Measurements from ENCODE around the gene TTC28.
"Not testable (repeated sequence)": the region's sequence is repeated elsewhere in the genome, so short reads cannot be mapped to it uniquely, and the experiment has no call there.

Gene TTC28

DNA sequence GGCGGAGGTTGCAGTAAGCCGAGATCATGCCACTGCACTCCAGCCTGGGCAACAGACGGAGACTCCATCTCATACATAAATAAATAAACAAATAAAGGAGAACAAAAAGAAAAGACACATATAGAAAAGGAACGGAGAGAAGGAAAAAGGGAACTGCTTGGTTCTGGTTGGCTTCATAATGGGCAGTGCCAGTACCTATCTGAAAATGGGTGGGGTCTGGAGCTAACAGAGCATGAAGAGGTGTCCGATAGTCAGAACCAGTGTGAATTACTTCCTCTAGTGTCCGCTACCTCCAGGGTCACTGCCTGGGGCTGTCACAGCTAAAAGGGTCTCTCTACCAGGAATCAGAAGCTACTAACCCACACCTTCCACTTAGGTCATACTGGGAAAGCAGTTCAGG is 27.2 kb upstream of the TTC28 start:
- Histone ChIP-seq H3K4me3 (ENCODE audit: low read depth, low read length) (no peak overlapping the region), H3K27ac (no peak overlapping the region), H3K27me3 (replicated peaks) (no peaks in the 10 kb centered on the region), H3K36me3 (replicated peaks) (no peaks in the 10 kb centered on the region)
- no peak for DNase-seq
- TF ChIP-seq, protein P1, sequence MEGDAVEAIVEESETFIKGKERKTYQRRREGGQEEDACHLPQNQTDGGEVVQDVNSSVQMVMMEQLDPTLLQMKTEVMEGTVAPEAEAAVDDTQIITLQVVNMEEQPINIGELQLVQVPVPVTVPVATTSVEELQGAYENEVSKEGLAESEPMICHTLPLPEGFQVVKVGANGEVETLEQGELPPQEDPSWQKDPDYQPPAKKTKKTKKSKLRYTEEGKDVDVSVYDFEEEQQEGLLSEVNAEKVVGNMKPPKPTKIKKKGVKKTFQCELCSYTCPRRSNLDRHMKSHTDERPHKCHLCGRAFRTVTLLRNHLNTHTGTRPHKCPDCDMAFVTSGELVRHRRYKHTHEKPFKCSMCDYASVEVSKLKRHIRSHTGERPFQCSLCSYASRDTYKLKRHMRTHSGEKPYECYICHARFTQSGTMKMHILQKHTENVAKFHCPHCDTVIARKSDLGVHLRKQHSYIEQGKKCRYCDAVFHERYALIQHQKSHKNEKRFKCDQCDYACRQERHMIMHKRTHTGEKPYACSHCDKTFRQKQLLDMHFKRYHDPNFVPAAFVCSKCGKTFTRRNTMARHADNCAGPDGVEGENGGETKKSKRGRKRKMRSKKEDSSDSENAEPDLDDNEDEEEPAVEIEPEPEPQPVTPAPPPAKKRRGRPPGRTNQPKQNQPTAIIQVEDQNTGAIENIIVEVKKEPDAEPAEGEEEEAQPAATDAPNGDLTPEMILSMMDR (IDR thresholded peaks at IDR 0.05; ENCODE audit: low read depth, low read length, missing control alignments): no peak
- in situ Hi-C loops (cut with HindIII; ENCODE audit: low pct_ligation_motif_present, low sequenced_read_pairs): no loop called here

DNA sequence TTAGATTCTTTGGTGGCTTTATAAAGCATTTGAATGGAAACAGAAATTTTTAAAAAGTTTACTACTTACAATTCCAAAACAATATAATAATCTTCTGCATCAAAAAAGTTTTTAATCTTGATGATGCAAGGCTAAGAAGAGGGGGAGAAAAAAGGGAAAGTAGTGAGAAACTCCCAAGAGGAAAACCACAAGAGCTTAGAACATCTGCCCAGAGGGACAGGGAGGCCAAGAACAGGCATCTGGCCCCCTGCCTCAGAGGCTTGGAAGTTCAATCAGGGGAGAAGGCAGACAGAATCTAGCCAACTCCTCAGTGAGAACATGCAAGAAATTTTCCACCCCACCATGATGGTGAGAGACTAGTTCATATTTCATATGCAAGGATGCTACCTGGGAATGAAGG is 23.8 kb upstream of the TTC28 start:
- no peaks in the 10 kb centered on the region for H3K36me3 ChIP-seq (replicated peaks)
- in situ Hi-C loops (cut with HindIII; ENCODE audit: low pct_ligation_motif_present, low sequenced_read_pairs): no loop called here

DNA sequence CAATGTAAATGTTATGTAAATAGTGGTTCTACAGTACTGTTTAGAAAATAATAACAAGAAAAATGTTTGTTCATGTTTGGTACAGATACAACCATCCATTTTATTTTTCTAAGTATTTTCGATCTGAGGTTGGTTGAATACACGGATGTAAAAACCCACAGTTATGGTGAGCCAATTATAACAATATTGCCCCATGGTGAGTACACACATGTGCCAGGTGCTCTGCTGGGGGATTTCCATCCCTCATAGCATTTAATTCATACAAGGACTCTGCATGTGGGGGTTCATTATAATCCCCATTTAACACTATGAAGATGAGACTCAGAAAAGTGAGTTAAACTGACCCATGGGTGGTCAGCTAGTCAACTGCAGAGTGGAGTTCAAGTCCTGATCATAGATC is 23.3 kb upstream of the TTC28 start:
- DNase-seq: no peak
- in situ Hi-C loops (cut with HindIII; ENCODE audit: low pct_ligation_motif_present, low sequenced_read_pairs): no loop called here
- TF ChIP-seq, protein P1 (IDR thresholded peaks at IDR 0.05; ENCODE audit: low read depth, low read length, missing control alignments): no peak
- Histone ChIP-seq H3K27me3 (replicated peaks) (no peaks in the 10 kb centered on the region), H3K36me3 (replicated peaks) (no peaks in the 10 kb centered on the region), H3K27ac (no peak overlapping the region), H3K4me3 (ENCODE audit: low read depth, low read length) (no peak overlapping the region)

More for the DNA sequence above, 23.8 kb upstream of the TTC28 start:
- H3K4me3 ChIP-seq (ENCODE audit: low read depth, low read length): no peak overlapping the region
- no peaks in the 10 kb centered on the region for H3K27me3 ChIP-seq (replicated peaks)
- no peak for DNase-seq
- TF ChIP-seq, protein P1 (IDR thresholded peaks at IDR 0.05; ENCODE audit: low read depth, low read length, missing control alignments): no peak
- H3K27ac ChIP-seq: no peak overlapping the region

DNA sequence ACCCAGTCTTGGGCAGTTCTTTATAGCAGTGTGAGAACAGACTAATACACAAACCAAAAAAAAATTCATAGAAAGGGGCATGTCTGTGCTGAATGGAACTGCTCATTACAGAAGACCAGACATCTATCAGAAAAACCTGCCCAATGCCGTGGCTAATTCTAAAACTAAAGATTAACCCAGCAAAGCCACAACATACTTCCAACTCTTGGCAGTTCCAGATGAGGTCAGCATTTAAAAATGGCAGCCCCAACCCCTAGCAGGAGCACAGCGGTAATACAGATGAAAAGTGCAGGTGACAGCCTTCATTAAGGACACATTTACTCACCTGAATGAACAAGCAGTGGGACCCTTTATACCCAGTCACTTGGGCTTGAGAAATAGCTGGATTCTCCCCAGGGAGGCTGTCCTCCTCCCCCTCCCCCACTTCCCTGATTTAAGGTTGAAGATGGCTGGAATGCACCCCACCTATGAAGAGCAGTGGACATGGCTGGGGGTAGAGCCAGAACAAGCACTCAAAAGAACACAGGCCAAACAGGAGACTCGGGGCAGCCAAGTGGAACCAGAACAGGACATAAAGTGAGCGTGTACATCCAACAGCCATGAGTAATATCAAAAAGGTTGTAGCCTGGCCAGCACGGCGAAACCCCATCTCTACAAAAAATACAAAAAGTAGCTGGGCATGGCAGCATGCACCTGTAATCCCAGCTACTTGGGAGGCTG is 13.6 kb upstream of the TTC28 start:
- in situ Hi-C loops (cut with HindIII; ENCODE audit: low pct_ligation_motif_present, low sequenced_read_pairs); H3K4me3 ChIP-seq (ENCODE audit: low read depth, low read length); H3K27ac ChIP-seq; H3K36me3 ChIP-seq (replicated peaks); DNase-seq; H3K27me3 ChIP-seq (replicated peaks): not testable (repeated sequence)

DNA sequence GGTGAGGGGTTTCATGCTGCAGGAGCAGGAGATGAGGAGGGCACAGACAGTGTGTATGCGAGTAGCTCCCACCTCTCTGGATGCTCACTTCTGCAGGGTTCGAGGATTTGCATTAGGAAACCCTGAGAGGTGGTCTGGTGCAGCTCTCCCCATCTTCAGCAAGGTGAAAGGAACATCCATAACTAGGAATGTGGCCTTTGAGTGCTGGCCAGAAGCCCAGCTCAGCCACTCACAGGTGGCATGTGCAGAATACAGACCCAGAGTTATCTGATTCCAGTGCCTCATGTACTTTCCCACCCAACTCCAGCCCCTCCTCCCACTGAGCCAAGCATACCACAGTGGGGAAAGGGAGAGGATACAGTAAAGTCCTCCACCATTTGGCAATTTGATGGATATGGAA is 10.2 kb upstream of the TTC28 start:
- H3K27me3 ChIP-seq (replicated peaks); H3K27ac ChIP-seq; in situ Hi-C loops (cut with HindIII; ENCODE audit: low pct_ligation_motif_present, low sequenced_read_pairs); H3K36me3 ChIP-seq (replicated peaks); H3K4me3 ChIP-seq (ENCODE audit: low read depth, low read length); DNase-seq: not testable (repeated sequence)

DNA sequence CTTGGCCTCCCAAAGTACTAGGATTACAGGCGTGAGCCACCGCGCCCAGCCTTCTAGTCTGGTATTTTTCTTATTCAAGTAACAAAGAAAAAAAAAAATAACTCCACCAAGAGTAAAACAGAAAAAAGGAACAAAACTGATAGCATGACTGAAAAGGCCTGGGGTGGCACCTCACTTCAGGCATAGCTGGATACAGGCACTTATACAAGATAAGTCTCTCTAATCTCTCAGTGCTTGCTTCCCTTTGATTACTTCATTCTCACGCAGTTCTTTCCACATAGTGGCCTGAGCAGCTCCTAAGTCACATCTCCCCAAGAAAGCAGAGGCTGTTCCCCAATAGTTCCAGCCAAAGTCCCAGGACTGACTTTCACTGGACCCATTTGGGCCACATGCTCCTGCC is 3.3 kb upstream of the TTC28 start:
- H3K27ac ChIP-seq; H3K4me3 ChIP-seq (ENCODE audit: low read depth, low read length); H3K27me3 ChIP-seq (replicated peaks); H3K36me3 ChIP-seq (replicated peaks); DNase-seq; in situ Hi-C loops (cut with HindIII; ENCODE audit: low pct_ligation_motif_present, low sequenced_read_pairs): not testable (repeated sequence)

DNA sequence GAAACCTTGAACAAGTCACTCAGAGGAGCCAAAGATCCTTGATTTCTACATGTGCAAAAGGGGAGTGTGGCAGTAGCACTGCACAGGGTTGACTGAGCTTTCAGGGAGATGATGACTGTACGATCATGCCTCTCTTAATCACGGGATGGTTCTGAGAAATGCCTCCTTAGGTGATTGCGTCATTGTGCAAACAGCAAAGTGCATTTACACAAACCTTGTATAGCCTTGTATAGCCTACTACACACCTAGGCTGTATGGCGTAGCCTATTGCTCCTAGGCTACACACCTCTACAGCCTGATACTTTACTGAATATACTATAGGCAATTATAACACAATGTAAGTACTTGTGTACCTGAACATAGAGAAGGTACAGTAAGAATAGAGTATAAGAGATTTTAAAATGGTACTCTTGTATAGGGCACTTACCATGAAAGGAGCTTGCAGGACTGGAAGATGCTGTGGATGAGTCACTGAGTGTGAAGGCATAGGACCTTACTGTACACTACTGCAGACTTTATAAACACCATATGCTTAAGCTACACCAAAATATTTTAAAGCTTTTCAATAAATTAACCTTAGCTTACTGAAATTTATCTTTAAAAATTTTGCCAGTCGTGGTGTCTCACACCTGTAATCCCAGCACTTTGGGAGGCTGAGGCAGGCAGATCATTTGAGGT is 1.3 kb upstream of the TTC28 start:
- H3K4me3 ChIP-seq (ENCODE audit: low read depth, low read length); H3K27ac ChIP-seq; H3K36me3 ChIP-seq (replicated peaks); in situ Hi-C loops (cut with HindIII; ENCODE audit: low pct_ligation_motif_present, low sequenced_read_pairs); H3K27me3 ChIP-seq (replicated peaks); DNase-seq: not testable (repeated sequence)

DNA sequence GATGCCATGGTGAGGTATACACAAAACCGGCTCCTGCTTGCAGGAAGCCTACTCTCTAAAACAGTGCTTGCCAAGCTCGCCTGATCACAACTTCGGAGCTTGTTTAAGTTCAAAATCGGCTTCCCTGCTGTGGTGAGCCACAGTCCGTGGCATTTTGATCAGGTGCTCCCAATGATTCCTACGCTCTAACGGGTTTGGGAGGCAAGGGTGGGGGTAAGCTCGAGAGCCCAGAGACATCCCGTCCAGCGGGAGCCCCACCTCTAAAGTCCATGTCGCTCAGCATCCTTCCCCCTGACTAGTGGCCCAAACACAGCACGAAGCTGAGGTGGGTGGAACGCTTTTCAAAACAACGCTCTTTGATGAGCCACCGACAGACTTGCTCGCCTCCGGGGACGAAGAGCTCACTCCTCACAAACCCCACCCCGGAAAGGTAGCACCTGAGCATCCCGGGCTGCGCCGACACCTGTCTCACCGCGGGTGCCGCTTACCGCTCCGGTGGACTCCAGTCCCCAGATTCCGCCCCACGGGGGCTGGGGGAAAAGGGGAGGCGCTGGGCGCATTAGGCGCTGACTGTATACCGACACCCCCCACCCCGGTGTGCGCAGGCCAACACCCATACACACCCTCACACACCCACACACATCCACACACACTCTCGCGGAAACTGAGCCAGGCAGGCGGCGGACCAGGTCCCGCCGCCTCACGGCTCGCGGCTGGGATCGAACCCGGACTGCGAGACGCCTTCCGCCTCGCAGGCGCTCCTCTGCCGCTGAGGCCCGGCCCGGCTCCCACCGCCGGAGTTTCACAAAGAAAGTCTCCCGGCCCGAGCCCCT is 646 bp downstream of the TTC28 start:
- H3K27me3 ChIP-seq (replicated peaks): peaks cover 13% of the 10 kb centered on the region
- H3K27ac ChIP-seq; in situ Hi-C loops (cut with HindIII; ENCODE audit: low pct_ligation_motif_present, low sequenced_read_pairs); H3K36me3 ChIP-seq (replicated peaks); DNase-seq: not testable (repeated sequence)
- H3K4me3 ChIP-seq (ENCODE audit: low read depth, low read length): peak overlapping the region; percentile 55

DNA sequence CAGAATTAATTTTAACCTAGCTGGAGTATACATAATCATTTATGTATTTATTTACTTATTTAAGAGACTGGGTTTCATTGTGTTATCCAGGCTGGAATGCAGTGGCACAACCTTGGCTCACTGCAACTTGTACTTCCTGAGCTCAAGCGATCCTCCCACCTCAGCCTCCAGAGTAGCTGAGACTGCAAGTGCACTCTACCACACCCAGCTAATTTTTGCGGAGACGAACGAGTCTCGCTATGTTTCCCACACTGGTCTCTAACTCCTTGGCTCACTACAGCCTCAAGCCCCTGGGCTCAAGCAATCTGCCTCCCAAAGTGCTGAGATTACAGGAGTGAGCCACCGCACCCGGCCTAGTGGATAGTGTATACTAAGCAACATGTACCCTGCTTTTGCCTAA is 1.5 kb downstream of the TTC28 start:
- H3K36me3 ChIP-seq (replicated peaks); H3K27ac ChIP-seq; in situ Hi-C loops (cut with HindIII; ENCODE audit: low pct_ligation_motif_present, low sequenced_read_pairs); DNase-seq; H3K4me3 ChIP-seq (ENCODE audit: low read depth, low read length): not testable (repeated sequence)
- H3K27me3 ChIP-seq (replicated peaks): peaks cover 14% of the 10 kb centered on the region

Measured in brain microvascular endothelial cell (primary cell).